Endothelial cell of umbilical vein (primary cell): ENCODE data around the gene HHATL. TPM values are rescaled to one million over a fixed set of nuclear protein-coding genes. Genes with fewer than 3 reads are reported as not detected.

Experiments
- BruUV-seq: library from RNA; stranded (reverse); fragments of 400-500 nt; replicated peaks from 2 replicates; lab custom pipeline; 2021; lab: Mats Ljungman, UMichigan
- CTCF ChIA-PET: fragments of 300-600, 350-600 bp; sonication (Branson Sonifier 250); formaldehyde crosslinking; loops from one replicate; lab custom pipeline; 2021; ENCODE audit warnings: antibody characterized with exemption, inconsistent platforms; lab: Charles Lee
- POLR2A ChIA-PET: fragments of 300-600, 350-600 bp; sonication (Branson Sonifier 250); formaldehyde crosslinking; loops from one replicate; lab custom pipeline; 2021; ENCODE audit warnings: antibody characterized with exemption, inconsistent platforms; lab: Charles Lee
- DNase-seq: peaks from one replicate; pipeline ENCODE4 v3.0.0-alpha.2; 2011; ENCODE audit warnings: low read depth, low spot score
- FAIRE-seq: peaks from 2 replicates; lab custom pipeline; 2011; peaks lifted over from hg19 to GRCh38; lab: Jason Lieb, UNC
- H2AFZ ChIP-seq: 2 replicates; pipeline ENCODE4 v1.6.0; 2012; ENCODE audit warnings: low read depth, low read length, control low read depth, inconsistent platforms
- H3K27ac ChIP-seq: 2 replicates; pipeline ENCODE4 v1.5.1; 2011; ENCODE audit warnings: low read depth, mild to moderate bottlenecking, control low read depth, low read length, moderate library complexity; ENCODE audit not compliant: insufficient read depth
- H3K27me3 ChIP-seq, 2 experiments: 2 replicates each; pipeline versions ENCODE4 v1.6.0 to v1.6.1; 2011; ENCODE audit warnings: low read length in 2 of 2, mixed read lengths in 1 of 2; ENCODE audit not compliant: control insufficient read depth in 2 of 2, insufficient read depth in 2 of 2
- H3K36me3 ChIP-seq, 2 experiments: 2 replicates in 1 of 2; 3 replicates in 1 of 2; pipeline ENCODE4 v1.5.1; 2011; ENCODE audit warnings: low read length in 2 of 2, mild to moderate bottlenecking in 1 of 2, moderate library complexity in 1 of 2; ENCODE audit not compliant: control insufficient read depth in 2 of 2, insufficient read depth in 2 of 2; ENCODE audit errors: extremely low read depth in 1 of 2
- H3K4me1 ChIP-seq: 3 replicates; pipeline ENCODE4 v1.5.1; 2011; ENCODE audit warnings: mild to moderate bottlenecking, low read length; ENCODE audit not compliant: control insufficient read depth, insufficient read depth; ENCODE audit errors: extremely low read depth
- H3K4me2 ChIP-seq: 2 replicates; pipeline ENCODE4 v1.6.1; 2011; ENCODE audit warnings: low read length, control low read depth, mixed read lengths; ENCODE audit not compliant: insufficient read depth
- H3K4me3 ChIP-seq, 3 experiments: fragments of 200-600 bp in 1 of 3; sonication (generic), shearing (Covaris generic) in 1 of 3; replicated peaks in 1 of 3; 2 replicates each; pipeline ENCODE4 v1.5.1; 2011 to 2016; ENCODE audit warnings: control low read depth in 3 of 3, low read length in 3 of 3, mild to moderate bottlenecking in 2 of 3, inconsistent platforms in 1 of 3, low read depth in 1 of 3, moderate library complexity in 1 of 3; ENCODE audit not compliant: insufficient read depth in 1 of 3
- H3K79me2 ChIP-seq: 2 replicates; pipeline ENCODE4 v1.6.0; 2012; ENCODE audit warnings: low read length, inconsistent platforms; ENCODE audit not compliant: control insufficient read depth, insufficient read depth
- H3K9ac ChIP-seq: replicated peaks from 2 replicates; pipeline ENCODE3; 2011; ENCODE audit warnings: low read length, control low read depth; ENCODE audit not compliant: insufficient read depth; ENCODE audit errors: extremely low read depth
- H3K9me1 ChIP-seq: replicated peaks from 3 replicates; pipeline ENCODE4 v1.6.0; 2011; ENCODE audit warnings: mild to moderate bottlenecking, low read length; ENCODE audit not compliant: control insufficient read depth, insufficient read depth; ENCODE audit errors: extremely low read depth
- H3K9me3 ChIP-seq: replicated peaks from 2 replicates; pipeline ENCODE4 v1.5.1; 2012; ENCODE audit warnings: low read length, inconsistent platforms; ENCODE audit not compliant: control insufficient read depth, insufficient read depth
- H4K20me1 ChIP-seq: replicated peaks from 2 replicates; pipeline ENCODE3; 2011; ENCODE audit warnings: mild to moderate bottlenecking, low read length; ENCODE audit not compliant: control insufficient read depth, insufficient read depth; ENCODE audit errors: extremely low read depth
- EZH2 ChIP-seq: IDR thresholded peaks from 2 replicates; pipeline ENCODE4 v1.6.1; 2012; ENCODE audit warnings: borderline replicate concordance, low read depth, mild to moderate bottlenecking, moderate library complexity, low read length, inconsistent platforms; ENCODE audit not compliant: severe bottlenecking
- FOS ChIP-seq: IDR thresholded peaks from 2 replicates; pipeline ENCODE4 v1.6.1; 2011; ENCODE audit warnings: mild to moderate bottlenecking, low read length, moderate library complexity, borderline replicate concordance; ENCODE audit not compliant: insufficient read depth
- GATA2 ChIP-seq: IDR thresholded peaks from 2 replicates; pipeline ENCODE4 v1.7.0; 2011; ENCODE audit warnings: low read depth, mild to moderate bottlenecking, moderate library complexity, mixed read lengths, low read length; ENCODE audit not compliant: insufficient read length, insufficient read depth
- JUN ChIP-seq: IDR thresholded peaks from 2 replicates; pipeline ENCODE4 v1.6.1; 2011; ENCODE audit warnings: borderline replicate concordance, low read depth; ENCODE audit not compliant: insufficient read length, insufficient read depth
- MYC ChIP-seq: IDR thresholded peaks from one replicate; pipeline ENCODE4 v1.6.1; 2011; ENCODE audit warnings: mild to moderate bottlenecking, low read depth, low read length
- POLR2A ChIP-seq: IDR thresholded peaks from 2 replicates; pipeline ENCODE4 v1.6.1; 2012; ENCODE audit warnings: low read depth, mild to moderate bottlenecking, control low read depth, low read length
- POLR2AphosphoS5 ChIP-seq: IDR thresholded peaks from 2 replicates; pipeline ENCODE4 v1.6.1; 2012; ENCODE audit warnings: low read depth, mild to moderate bottlenecking, control low read depth, low read length, moderate library complexity; ENCODE audit not compliant: insufficient read depth
- dilution Hi-C: fragments of 300-500 bp; cut with MboI; formaldehyde crosslinking; loops from one replicate; pipeline ENCODE4 v1.15.0; 2019; ENCODE audit warnings: low sequenced_read_pairs; ENCODE audit not compliant: extremely low pct_ligation_motif_present
- intact Hi-C: fragments of 100-400 bp; cut with micrococcal nuclease; formaldehyde crosslinking; loops from one replicate; pipeline ENCODE4 v1.10.0; 2022
- polyA plus RNA-seq, 4 experiments: library from polyadenylated mRNA; depleted of rRNA in 3 of 4; stranded (reverse) in 3 of 4; unstranded in 1 of 4; fragments of >200 nt; gene quantifications; 2 replicates each; pipeline versions ENCODE4 v1.2.1 to v1.2.3, GENCODE V29; 2011 to 2012; ENCODE audit warnings: missing spikeins in 1 of 4
- total RNA-seq: library from RNA; stranded (reverse); gene quantifications from 2 replicates; pipeline ENCODE4 v1.2.3, GENCODE V29; 2021
- TF ChIP-seq, protein P1 (sequence below): IDR thresholded peaks from 2 replicates; pipeline ENCODE4 v1.6.1; 2011; ENCODE audit not compliant: insufficient read depth, insufficient read length
- TF ChIP-seq, protein P2 (sequence below), 2 donors: IDR thresholded peaks; 1 replicate in 1 of 2; 2 replicates in 1 of 2; pipeline ENCODE4 v1.5.1; 2011; ENCODE audit warnings: low read length in 2 of 2, mild to moderate bottlenecking in 2 of 2, moderate library complexity in 2 of 2, control low read depth in 1 of 2, inconsistent platforms in 1 of 2, low read depth in 1 of 2; ENCODE audit not compliant: insufficient read depth in 1 of 2; ENCODE audit errors: extremely low read depth in 1 of 2

The HHATL gene
- total and polyA plus RNA-seq, 2 donors (not counting 3 experiments of a cell fraction or from before 2014, with no cell fraction given), result not detected

DNA sequence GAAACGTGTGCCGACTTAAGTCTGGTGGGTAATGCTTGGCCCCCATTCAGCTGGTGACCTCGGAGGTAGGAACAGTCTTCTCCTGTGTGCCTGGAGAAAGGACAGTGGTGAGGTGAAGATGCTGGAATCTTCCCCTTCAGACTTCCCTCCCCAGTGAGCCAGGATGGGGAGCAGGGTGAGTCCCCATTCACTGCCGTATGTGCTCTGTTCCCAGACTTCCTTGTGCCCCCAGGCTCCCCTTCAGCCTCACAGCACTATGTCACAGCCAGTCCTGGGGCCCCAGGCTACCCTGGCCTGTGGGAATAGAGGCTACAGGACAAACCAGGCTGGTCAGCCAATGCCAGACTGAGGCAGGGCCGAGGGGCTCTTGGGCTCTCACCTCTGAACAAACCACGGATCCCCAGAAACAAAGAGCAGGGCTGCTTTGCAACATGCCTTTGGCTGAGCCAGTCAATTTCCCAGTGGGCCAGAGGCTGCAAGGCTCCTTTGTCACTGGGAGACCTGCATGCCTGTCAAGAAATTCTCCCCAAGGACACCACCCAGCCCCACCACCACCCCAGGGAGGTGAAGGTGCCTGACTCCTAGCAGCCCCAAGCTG, 31.8 kb upstream of the HHATL start:
- dilution Hi-C loops (no loop called here), intact Hi-C loops (no loop called here)
- Histone ChIP-seq H2AFZ (no peak overlapping the region), H3K27me3 (no peaks in the 10 kb centered on the region), H3K4me3 (no peak overlapping the region), H3K4me1 (no peaks in the 10 kb centered on the region), H3K9me3 (no peaks in the 10 kb centered on the region), H3K79me2 (no peaks in the 10 kb centered on the region), H3K36me3 (no peaks in the 10 kb centered on the region), H3K9ac (no peak overlapping the region), H3K27ac (no peak overlapping the region), H4K20me1 (no peaks in the 10 kb centered on the region), H3K9me1 (no peaks in the 10 kb centered on the region), H3K4me2 (no peak overlapping the region)
- no TSS peak for BruUV-seq
- no peak for DNase-seq
- ChIA-PET POLR2A (no interaction called here), CTCF (interaction anchor here (1.9 kb wide), 1 partner anchor 10 kb away, joined by 10 read pairs; no protein-coding TSS in a partner anchor)
- TF ChIP-seq, protein P1, sequence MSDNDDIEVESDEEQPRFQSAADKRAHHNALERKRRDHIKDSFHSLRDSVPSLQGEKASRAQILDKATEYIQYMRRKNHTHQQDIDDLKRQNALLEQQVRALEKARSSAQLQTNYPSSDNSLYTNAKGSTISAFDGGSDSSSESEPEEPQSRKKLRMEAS, result no peak
- FAIRE-seq, result no peak

DNA sequence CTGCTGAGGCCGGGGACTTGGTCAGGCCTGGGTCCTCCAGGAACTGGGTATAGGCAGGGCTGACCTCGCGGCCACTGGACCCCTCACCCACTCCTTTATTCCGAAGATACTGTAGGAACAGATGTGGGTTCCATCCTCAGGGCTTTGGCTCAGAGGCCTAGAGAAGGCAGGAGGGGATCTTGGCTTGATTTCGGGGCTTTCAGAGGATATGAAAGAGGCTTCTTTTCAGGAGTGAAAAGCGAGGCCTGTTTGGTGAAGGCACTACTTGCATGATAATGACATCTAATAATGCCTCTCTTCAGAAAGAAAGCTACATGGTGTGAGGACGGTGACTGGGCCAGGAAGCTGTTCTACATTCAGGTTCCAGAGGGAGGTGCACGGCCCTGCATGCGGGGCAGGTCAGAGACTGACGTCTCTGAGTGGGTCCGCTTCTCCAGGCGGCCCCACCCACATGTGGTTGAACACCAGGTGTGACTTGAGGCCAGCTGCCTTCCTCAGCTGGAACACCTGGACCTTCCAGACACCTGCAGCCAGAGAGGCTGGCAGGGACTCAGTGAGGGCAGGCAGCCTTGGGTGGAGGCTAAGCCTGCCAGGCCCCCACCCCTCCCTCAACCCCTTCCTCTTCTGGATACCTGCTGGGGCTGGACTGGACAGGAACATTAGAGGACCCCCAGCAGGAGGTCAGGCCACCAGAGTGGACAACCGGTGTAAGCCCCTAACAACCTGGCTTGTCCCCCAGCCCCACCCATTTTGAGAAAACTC, 31.1 kb upstream of the HHATL start:
- Histone ChIP-seq H3K79me2 (no peaks in the 10 kb centered on the region), H3K27me3 (peaks cover 0 to 1% of the 10 kb centered on the region in 2 experiments), H2AFZ (no peak overlapping the region), H3K4me1 (no peaks in the 10 kb centered on the region), H3K36me3 (no peaks in the 10 kb centered on the region), H3K9ac (no peak overlapping the region), H3K27ac (no peak overlapping the region), H3K9me3 (no peaks in the 10 kb centered on the region), H3K4me3 (no peak overlapping the region), H3K9me1 (no peaks in the 10 kb centered on the region), H4K20me1 (no peaks in the 10 kb centered on the region), H3K4me2 (no peak overlapping the region)
- no peak for DNase-seq
- BruUV-seq, result no TSS peak
- TF ChIP-seq POLR2A (no peak), EZH2 (no peak), GATA2 (no peak), MYC (no peak), POLR2AphosphoS5 (no peak), FOS (no peak), JUN (no peak)
- TF ChIP-seq, protein P1, result no peak
- TF ChIP-seq, protein P2, sequence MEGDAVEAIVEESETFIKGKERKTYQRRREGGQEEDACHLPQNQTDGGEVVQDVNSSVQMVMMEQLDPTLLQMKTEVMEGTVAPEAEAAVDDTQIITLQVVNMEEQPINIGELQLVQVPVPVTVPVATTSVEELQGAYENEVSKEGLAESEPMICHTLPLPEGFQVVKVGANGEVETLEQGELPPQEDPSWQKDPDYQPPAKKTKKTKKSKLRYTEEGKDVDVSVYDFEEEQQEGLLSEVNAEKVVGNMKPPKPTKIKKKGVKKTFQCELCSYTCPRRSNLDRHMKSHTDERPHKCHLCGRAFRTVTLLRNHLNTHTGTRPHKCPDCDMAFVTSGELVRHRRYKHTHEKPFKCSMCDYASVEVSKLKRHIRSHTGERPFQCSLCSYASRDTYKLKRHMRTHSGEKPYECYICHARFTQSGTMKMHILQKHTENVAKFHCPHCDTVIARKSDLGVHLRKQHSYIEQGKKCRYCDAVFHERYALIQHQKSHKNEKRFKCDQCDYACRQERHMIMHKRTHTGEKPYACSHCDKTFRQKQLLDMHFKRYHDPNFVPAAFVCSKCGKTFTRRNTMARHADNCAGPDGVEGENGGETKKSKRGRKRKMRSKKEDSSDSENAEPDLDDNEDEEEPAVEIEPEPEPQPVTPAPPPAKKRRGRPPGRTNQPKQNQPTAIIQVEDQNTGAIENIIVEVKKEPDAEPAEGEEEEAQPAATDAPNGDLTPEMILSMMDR (IDR thresholded peaks at IDR 0.05; ENCODE audit: extremely low read depth in 1 of 2, insufficient read depth in 1 of 2, low read depth in 1 of 2, low read length in 2 of 2), result no peak
- intact Hi-C loops (no loop called here), dilution Hi-C loops (no loop called here)
- CTCF ChIA-PET, result no interaction called here
- POLR2A ChIA-PET, result no interaction called here
- no peak for FAIRE-seq
